GOT3 (cell line): ENCODE measurements around the gene ARHGEF12.

Experiments used
- DNase-seq: peaks from one replicate; lab custom pipeline; 2025; ENCODE audit warnings: mixed read lengths; lab: John Stamatoyannopoulos, UW

ARHGEF12 gene

GRCh38 chr11:120516461-120517389 is 180.5 kb downstream of the ARHGEF12 start:
- DNase-seq, result no peak

GRCh38 chr11:120517390-120517761 is 181.2 kb downstream of the ARHGEF12 start:
- DNase-seq, result no peak

- no peak for DNase-seq
These were observed 181.6 kb downstream of the ARHGEF12 start for GRCh38 chr11:120517801-120518291.

GRCh38 chr11:120518356-120518755 is 182.1 kb downstream of the ARHGEF12 start:
- no peak for DNase-seq

GRCh38 chr11:120519474-120519873 is 183.3 kb downstream of the ARHGEF12 start:
- no peak for DNase-seq

GRCh38 chr11:120520091-120520822 is 184.0 kb downstream of the ARHGEF12 start:
- no peak for DNase-seq

GRCh38 chr11:120521176-120521575 is 185.0 kb downstream of the ARHGEF12 start:
- DNase-seq, result no peak

- DNase-seq, result no peak
These were observed 185.8 kb downstream of the ARHGEF12 start for GRCh38 chr11:120522021-120522420.

- DNase-seq, result no peak
These were observed 186.5 kb downstream of the ARHGEF12 start for GRCh38 chr11:120522736-120523135.

GRCh38 chr11:120523196-120523595 is 187.0 kb downstream of the ARHGEF12 start:
- DNase-seq, result no peak

GRCh38 chr11:120524536-120525085 is 188.4 kb downstream of the ARHGEF12 start:
- no peak for DNase-seq

GRCh38 chr11:120525261-120526171 is 189.3 kb downstream of the ARHGEF12 start:
- no peak for DNase-seq

GRCh38 chr11:120526241-120526640 is 190.0 kb downstream of the ARHGEF12 start:
- DNase-seq, result no peak

- DNase-seq, result no peak
These were observed 191.0 kb downstream of the ARHGEF12 start for GRCh38 chr11:120527111-120527761.

- DNase-seq, result no peak
These were observed 192.5 kb downstream of the ARHGEF12 start for GRCh38 chr11:120528749-120529148.

- no peak for DNase-seq
These were observed 193.0 kb downstream of the ARHGEF12 start for GRCh38 chr11:120529214-120529613.

GRCh38 chr11:120529911-120530310 is 193.7 kb downstream of the ARHGEF12 start:
- DNase-seq, result no peak

- no peak for DNase-seq
These were observed 196.0 kb downstream of the ARHGEF12 start for GRCh38 chr11:120532082-120532831.

GRCh38 chr11:120532832-120533196 is 196.6 kb downstream of the ARHGEF12 start:
- no peak for DNase-seq

GRCh38 chr11:120536091-120536796 is 200.0 kb downstream of the ARHGEF12 start:
- DNase-seq, result no peak
